Kasumi-1 (cell line): Measurements from ENCODE around the gene SSR3.
"Not testable (repeated sequence)": the region's sequence is repeated elsewhere in the genome, so short reads cannot be mapped to it uniquely, and the experiment has no call there.

Experiments
- DNase-seq, 2 experiments: peaks; one replicate each; lab custom pipeline; 2025; lab: John Stamatoyannopoulos, UW

Gene SSR3

GRCh38 chr3:156576051-156576450, 21.1 kb upstream of the SSR3 start:
- DNase-seq = no peak

- DNase-seq = no peak
Measured at GRCh38 chr3:156575641-156576040, 20.7 kb upstream of the SSR3 start.

DNA sequence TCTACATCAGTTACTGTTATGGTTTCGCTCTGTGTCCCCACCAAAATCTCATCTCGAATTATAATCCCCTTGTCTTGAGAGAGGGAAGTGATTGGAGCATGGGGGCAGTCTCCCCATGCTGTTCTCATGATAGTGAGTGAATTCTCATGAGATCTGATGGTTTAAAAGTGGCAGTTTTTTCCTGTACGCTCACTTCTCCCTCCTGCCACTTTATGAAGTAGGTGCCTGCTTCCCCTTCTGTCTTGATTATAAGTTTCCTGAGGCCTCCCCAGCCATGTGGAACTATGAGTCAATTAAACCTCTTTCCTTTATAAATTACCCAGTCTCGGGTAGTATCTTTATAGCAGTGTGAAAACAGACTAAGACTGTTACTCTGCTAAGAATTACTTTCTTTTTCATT, 15.0 kb upstream of the SSR3 start:
- DNase-seq = peak; percentile 21 to 44

- not testable (repeated sequence) for DNase-seq
Measured at GRCh38 chr3:156569016-156569415, 14.1 kb upstream of the SSR3 start.

DNA sequence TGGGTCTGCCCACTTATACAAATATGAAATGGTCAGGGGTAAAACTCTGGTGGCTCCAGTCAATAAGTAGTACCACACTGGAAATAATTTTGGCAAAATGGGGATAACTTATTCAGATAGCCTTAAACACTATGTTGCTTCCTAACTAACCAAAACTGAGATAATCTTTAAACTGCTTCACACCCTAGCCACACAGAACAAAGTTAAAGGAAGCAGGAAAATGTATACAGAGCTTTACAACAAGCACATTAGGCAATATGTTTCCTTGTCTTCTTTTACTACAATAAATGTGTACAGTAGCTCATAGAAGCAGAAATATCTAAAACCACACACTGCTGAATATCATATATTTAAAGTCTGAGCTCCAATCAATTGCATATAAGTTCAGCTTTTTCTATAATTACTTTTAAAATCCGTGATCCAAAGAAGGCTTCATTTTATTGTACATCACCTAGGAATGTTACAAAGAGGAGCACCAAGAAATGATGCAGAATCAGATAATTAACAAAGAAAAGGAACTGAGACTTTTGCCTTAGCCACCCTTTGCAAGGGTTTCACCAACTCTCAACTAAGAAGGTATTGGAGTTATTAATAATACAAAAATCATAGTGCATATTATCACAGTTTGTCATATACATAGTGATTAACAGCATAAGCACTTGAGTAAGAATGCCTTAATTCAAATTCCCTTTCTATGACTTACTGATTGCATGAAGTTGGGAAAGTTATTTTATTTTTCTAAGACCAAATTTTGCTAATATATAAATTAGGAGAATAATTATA, 9.2 kb upstream of the SSR3 start:
- no peak for DNase-seq

- DNase-seq = not testable (repeated sequence)
Measured at GRCh38 chr3:156562486-156562885, 7.6 kb upstream of the SSR3 start.

DNA sequence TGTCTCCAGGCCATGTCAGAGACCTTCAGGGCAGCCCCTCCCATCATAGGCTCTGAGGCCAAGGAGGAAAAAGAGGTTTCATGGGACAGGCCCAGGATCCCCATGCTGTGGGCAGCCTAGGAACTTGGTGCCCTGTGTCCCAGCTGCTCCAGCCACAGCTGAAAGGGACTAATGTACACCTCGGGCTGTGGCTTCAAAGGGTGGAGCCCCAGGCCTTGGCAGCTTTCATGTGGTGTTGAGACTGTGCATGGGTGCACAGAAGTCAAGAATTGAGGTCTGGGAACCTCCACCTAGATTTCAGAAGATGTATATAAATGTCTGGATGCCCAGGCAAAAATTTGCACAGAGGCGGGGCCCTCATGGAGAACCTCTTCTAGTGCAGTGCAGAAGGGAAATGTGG, 6.6 kb upstream of the SSR3 start:
- no peak for DNase-seq

DNA sequence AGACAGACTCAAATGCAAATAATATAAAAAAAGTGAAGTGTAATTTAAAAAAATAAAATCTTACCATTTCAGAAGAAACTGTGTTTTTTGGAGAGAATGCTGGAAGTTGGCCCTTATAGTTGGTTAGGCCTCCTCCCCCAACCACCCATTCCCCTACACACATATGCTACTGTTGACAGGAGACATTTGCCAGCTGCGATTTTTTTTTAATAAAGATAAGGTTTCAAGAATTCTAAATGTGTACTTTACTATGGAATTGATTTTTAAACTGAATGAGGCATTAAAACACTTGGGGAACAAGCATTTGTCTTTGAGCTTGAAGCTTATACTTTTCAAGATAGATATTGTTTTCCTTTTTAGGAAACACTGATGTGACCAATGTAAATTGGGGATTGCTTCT, 4.4 kb upstream of the SSR3 start:
- DNase-seq = no peak

DNA sequence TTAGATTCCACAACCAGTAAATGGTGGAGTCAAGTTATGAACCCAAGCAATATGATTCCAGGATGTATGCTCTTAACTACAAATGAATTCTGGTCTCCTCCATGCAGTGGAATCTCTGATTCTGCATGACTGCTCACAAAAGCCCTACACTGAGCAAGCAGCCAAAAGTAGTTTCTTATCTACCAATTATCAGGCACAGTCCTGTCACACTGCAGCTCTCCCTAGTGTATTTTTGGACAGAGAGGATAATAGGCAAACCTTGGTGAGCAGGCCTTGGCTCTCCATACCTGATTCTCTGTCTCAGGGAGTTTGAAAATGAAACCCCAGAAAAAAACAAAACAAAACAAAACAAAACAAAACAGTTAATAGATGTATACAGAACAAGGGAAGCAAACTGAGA, 3.5 kb upstream of the SSR3 start:
- DNase-seq = no peak

- peak in 1 of 2 experiments; percentile 47 for DNase-seq
Measured at GRCh38 chr3:156554515-156554841, 439 bp downstream of the SSR3 start.

DNA sequence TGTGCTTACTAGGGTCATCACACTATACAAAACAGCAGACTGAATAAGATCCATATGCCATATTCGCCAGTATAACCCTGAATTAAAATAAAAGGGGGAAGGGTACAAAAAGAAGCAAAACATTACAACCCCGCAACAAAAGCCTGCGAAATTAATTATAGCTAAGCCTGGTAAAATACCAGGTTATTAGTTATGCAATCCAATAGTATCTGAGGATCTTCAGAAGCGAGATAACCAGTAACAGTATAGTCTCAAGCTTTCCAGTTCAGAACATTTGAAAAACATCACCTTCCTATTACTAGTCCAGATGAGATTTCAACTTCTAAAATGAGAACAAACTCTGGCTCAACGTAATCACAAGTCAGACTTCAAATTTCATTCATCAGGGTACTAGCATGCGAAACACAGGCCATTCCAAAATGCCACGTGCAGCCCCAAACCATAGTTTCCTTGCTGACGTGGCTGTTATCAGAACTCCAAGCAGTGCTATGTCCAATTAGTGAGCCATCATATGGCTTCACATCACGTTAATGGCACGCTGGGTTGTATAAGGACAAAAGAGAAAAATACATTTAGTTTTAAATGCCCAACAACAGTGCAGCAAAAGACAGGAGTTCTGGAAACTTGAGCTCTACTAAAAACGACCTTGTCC, 1.1 kb downstream of the SSR3 start:
- peak; percentile 5 to 17 for DNase-seq

DNA sequence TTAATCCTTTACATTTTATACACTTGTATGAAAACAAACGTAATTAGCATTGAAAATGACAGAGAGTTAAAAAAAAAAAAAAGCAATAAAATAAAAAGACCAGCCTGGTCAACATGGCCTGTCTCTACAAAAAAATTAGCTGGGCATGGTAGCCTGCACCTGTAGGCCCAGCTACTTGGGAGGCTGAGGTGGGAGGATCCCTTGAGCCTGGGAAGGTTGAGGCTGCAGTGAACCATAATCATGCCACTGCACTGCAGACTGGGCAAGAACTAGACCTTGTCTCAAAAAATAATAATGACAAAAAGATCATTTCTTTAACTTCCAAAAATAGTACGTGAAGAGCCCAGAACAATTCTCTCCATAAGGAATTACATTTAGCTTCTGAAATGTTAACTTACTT, 1.9 kb downstream of the SSR3 start:
- DNase-seq = no peak

- DNase-seq = no peak
Measured at GRCh38 chr3:156551746-156552145, 3.2 kb downstream of the SSR3 start.

DNA sequence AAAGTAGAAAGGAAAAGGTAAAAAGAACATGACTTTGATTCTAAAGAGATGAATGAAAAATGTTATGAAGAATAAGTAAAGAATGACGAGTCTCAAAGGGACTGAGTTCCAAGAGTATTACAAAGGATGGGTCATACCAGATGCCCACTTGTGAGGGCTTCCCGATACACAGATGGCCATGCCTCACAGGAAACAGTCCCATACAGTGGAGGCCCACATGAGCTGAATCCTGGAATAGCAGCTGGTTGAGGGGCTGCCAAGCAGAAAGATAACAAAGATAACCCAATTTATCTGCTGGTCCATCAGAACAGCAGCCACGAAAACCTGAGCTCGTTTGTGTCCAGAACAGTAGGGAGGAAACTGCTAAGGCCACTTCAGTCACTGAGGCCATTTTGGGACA, 3.7 kb downstream of the SSR3 start:
- DNase-seq = no peak

DNA sequence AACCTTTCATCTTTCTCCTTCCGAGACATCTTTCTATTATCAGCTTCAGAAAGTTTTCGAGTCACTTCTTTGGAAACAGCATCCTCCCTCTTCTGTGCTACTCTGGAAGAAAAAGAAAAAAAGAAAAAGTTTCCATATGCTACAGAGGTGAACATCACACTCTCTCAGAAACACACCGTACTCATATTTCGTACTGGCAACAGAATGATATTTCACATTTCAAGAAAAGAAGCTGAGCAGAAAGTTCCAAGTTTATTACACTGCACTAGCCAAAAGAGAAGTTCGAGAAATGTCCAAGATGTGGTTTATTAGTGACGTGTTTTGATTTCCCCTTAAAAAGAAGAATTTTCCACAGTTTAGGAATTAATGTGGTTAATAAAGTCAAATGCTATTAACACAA, 6.0 kb downstream of the SSR3 start:
- no peak for DNase-seq

DNA sequence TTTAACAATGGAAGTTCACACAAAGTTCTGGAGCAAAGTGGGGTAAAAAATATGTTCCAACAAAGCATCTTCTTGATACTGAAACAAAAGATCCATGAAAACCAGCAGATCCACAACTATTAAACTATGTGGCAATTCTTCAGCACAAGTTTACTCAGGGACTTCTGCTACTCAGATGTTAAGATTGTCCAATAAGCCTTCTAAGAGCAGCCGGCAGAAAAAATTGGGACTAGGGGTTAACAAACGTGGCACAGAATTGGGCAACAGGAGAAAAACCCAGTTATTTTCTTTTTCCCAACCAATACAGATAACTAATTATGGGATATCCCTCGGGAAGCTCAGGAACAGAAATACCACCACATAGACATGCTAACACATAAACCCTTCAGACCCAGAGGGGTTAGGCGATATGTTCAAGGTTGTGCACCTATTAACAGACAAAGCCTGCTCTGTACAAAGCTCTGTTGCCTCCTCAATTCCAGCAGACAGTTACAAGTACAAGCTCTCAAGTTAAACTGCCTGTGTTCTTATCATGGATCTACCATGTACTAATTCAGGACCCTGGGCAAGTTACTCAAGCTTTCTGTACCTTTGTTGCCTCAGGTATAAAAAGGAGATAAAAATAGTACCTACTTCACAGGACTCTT, 6.8 kb downstream of the SSR3 start:
- no peak for DNase-seq

DNA sequence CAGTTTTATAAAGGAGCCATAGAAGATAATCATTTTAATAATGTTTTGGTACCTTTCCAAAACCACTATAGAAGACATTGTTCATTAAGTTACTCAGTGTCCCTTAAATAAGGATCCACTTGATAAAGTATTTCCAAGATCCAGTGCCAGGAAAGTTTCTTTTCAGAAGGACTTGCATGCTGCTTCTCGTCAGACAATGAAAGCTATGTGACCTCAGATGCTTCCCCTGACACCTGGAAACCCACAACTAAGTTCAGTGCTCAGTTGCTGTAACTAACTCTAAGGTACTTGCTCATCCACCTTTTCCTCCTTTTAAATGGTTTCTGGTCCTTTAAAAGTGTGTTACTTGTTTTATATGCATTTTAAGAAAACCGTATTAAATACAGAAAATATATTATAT, 7.3 kb downstream of the SSR3 start:
- no peak for DNase-seq

GRCh38 chr3:156543043-156543555, 11.8 kb downstream of the SSR3 start:
- DNase-seq = no peak

DNA sequence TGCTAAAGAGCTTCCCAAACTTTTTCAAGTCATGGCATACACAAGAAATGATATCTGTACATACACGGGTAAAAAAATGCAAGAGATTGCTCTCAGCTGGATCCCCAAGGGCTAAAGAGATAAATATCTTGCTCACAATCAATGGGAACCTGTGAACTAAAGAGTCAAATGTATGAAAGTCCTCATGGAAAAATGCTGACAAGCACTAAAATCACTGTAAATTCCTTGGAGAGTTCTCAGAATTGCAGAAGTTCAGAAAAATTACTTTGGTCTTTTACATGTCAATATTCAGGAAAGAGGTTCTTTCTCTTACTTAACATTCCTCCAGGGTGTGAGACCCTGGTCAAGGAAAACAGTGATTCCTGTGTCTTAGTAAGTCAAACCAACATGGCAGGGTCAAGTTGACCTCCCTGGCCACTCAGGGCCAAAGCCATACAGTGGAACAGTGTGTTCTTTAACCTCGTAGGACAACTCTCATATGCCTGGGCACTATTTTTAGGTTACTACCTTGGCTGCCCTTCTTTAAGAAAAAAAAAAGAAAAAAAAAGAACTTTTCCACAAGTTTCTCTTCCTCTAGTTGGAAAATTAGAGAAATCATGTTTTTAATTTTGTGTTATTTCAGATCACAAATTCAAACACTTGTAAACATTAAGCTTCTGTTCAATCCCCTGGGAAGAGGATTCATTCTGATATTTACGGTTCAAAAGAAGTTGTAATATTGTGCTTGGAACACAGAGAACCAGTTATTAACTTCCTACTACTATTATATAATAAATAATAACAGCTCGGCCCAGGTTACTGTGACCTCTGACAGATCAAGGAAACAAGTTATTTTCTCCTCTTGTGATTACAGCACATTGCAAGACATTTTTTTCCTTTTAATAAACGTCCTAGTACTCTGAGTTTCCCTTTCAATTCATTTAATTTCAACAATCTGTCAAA, 12.5 kb downstream of the SSR3 start:
- DNase-seq = no peak

GRCh38 chr3:156539802-156540201, 15.1 kb downstream of the SSR3 start:
- no peak for DNase-seq

DNA sequence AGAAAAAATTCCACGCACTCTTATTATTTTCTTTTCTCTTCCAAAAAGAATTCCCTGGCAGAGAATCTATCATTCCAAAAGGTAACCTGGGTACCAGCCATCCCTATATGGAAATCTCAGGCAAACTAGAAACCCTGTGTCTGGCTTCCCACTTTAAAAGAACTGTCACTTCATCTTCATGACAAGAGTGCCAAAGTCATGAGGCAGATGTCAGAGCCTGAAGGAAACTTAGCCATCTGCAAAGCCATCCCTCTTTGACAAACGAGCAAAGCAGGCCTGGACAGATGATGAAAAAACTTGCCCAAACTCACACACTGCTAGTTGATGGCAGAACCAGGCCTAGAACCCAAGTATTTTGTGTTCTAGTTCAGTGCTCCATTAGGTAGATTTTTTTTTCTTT, 15.9 kb downstream of the SSR3 start:
- no peak for DNase-seq
